ENCODE measurements around the gene SATB2.

Gene SATB2

GRCh38 chr2:199449455-199449854 lies 8.3 kb downstream of the SATB2 start:
- no peaks in the 10 kb centered on the region for H3K9me3 Mint-ChIP-seq
- no peaks in the 10 kb centered on the region for H3K36me3 Mint-ChIP-seq (ENCODE audit: low read depth)
- DNase-seq = no peak
- no peak overlapping the region for H3K4me3 Mint-ChIP-seq
- no peak overlapping the region for H3K27ac Mint-ChIP-seq
- H3K4me1 Mint-ChIP-seq = no peaks in the 10 kb centered on the region
- H3K27me3 Mint-ChIP-seq = peaks cover 54% of the 10 kb centered on the region
- no peak for ATAC-seq

DNA sequence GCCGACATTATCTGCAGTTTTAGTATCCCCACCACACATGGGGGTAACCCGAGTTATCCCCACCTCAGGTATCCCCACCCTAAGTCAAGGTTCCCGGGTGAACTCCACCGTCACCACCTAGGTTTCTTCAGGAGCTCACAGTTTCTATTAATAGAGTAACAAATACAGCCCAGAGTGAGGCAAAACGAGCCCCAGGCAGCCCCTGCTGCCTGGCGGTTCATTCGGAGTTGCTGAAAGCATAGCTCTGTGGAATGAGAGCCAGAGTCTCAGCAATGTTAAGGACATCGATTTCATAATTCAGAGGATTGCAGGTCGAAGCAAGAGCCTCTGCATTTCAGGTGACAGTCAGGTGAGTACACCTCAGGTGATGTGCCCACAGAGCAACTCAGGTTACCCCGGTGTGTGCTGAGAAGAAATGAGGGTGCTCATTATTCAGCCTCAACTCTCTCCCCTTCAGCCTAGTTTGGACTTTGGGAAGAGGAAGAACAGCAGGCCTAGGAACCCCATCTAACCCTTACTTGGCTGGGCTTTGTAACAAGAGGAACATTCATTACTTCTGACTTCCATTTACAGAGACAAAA lies 10.7 kb downstream of the SATB2 start:
- ATAC-seq = no peak
- no peak overlapping the region for H3K4me3 Mint-ChIP-seq
- H3K4me1 Mint-ChIP-seq = no peaks in the 10 kb centered on the region
- no peaks in the 10 kb centered on the region for H3K9me3 Mint-ChIP-seq
- H3K27ac Mint-ChIP-seq = no peak overlapping the region
- peaks cover 52% of the 10 kb centered on the region for H3K27me3 Mint-ChIP-seq
- no peak for DNase-seq
- no peaks in the 10 kb centered on the region for H3K36me3 Mint-ChIP-seq (ENCODE audit: low read depth)

GRCh38 chr2:199444749-199445148 lies 13.0 kb downstream of the SATB2 start:
- H3K36me3 Mint-ChIP-seq (ENCODE audit: low read depth) = no peaks in the 10 kb centered on the region
- ATAC-seq (no peak), DNase-seq (no peak)
- H3K27me3 Mint-ChIP-seq = peaks cover 44% of the 10 kb centered on the region
- H3K4me1 Mint-ChIP-seq = no peaks in the 10 kb centered on the region
- H3K9me3 Mint-ChIP-seq = no peaks in the 10 kb centered on the region
- H3K27ac Mint-ChIP-seq = no peak overlapping the region
- H3K4me3 Mint-ChIP-seq = no peak overlapping the region

DNA sequence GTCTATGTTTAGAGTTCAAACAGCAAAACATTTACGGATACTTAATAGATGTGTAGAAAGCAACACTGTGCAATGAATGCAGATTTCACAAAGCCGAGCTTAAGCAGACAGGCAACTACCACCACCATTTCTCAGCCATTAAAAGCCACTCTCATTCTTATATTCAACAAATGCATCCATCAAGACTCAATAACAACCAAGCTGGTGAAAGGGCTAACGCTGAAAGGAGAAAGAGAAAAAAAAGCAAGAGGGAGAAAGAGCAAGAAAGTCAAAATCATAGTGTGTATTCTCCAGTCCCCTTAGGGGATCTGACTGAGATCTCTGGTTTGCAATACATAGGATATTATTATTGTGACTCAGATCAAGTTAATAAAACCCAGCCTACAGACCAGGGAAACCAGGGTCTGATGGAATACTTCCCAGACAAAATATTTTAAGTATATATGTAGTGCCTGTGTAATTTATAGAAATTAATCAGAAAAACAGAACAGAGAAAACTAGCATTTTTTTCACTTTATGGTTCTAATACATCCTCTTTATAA lies 14.1 kb downstream of the SATB2 start:
- Mint-ChIP-seq H3K4me3 (no peak overlapping the region), H3K36me3 (ENCODE audit: low read depth) (no peaks in the 10 kb centered on the region), H3K9me3 (no peaks in the 10 kb centered on the region), H3K27me3 (peaks cover 42% of the 10 kb centered on the region), H3K27ac (no peak overlapping the region), H3K4me1 (no peaks in the 10 kb centered on the region)
- ATAC-seq (no peak), DNase-seq (no peak)

DNA sequence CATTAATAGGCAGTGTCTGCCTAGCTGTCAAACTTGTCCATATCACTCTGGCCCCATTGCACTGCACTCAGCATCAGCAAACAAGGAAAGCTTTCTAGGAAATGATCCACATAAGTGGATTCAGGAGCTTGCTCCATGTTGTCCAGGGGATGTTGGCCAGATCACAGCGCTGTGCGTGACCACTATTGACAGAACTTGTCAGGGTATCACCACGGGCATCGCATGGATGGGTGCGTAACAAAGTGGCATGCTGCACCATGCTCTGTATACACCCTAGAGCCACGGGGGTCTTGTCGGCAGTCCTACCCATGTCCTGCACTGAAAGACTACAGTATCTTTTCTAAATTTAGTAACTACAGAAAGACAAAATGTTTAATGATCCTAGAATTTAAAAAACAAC lies 15.6 kb downstream of the SATB2 start:
- Mint-ChIP-seq H3K36me3 (ENCODE audit: low read depth) (no peaks in the 10 kb centered on the region), H3K27ac (no peak overlapping the region), H3K4me3 (no peak overlapping the region), H3K9me3 (no peaks in the 10 kb centered on the region), H3K4me1 (no peaks in the 10 kb centered on the region), H3K27me3 (peaks cover 37% of the 10 kb centered on the region)
- DNase-seq (no peak), ATAC-seq (no peak)

DNA sequence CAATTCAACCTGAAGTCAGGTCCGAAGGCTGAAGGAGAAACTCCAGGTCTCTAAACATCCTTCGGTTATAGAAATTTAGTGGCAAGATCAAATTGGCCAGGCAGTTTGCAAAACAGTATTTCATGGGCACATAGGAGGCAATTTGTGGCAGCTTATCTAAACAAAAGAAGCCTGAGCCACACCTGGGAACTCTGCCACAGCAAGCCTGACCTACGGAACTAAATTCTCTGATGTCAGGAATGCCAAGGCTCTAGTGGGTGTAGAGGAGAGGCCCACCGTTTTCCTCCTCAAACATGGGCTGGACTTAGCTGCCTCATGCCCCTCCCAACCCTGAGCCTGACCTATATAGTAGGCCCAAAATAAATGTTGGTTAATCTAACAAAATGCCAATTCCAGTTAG lies 16.0 kb downstream of the SATB2 start:
- DNase-seq (no peak), ATAC-seq (no peak)
- Mint-ChIP-seq H3K27me3 (peaks cover 33% of the 10 kb centered on the region), H3K4me3 (no peak overlapping the region), H3K4me1 (no peaks in the 10 kb centered on the region), H3K9me3 (no peaks in the 10 kb centered on the region), H3K36me3 (ENCODE audit: low read depth) (no peaks in the 10 kb centered on the region), H3K27ac (no peak overlapping the region)

DNA sequence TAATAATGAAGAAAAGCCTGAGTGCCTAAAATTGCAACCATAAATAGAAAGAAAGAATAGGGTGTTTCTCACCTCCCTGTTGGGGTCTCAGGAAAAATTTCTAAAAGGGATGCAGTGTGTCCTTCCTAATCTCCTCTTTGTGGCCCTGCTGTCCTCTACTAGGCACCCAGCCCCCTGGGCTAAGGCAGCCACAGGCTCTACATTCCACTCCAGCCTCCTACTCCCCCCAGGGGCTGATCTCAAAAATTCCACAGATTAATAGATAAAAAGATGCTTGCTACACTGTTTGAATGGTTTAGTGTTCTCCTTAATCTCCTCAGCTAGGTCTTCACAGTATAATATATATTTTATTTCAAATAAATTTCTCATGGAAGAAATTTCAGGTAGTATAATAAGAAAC lies 17.6 kb downstream of the SATB2 start:
- H3K27me3 Mint-ChIP-seq = peaks cover 29% of the 10 kb centered on the region
- no peaks in the 10 kb centered on the region for H3K9me3 Mint-ChIP-seq
- no peak for DNase-seq

DNA sequence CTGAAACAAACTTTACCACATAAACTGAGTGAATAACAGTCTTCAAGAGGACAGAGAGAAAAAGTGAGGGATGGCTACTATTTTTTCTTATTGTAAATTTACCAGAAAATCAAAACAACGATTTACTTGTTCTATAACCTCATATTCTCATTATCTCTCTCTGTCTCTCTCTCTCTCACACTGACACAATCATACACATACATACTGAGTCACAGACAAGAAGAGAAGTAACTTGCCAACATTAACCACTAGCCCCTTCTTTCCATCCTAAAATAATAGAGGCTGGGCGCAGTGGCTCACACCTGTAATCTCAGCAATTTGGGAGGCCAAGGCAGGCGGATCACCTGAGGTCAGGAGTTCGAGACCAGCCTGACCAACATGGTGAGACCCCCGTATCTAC lies 18.2 kb downstream of the SATB2 start:
- H3K27ac Mint-ChIP-seq = no peak overlapping the region
- H3K4me3 Mint-ChIP-seq = no peak overlapping the region
- H3K4me1 Mint-ChIP-seq = no peaks in the 10 kb centered on the region
- H3K9me3 Mint-ChIP-seq = no peaks in the 10 kb centered on the region
- no peak for ATAC-seq
- DNase-seq = no peak
- H3K27me3 Mint-ChIP-seq = peaks cover 28% of the 10 kb centered on the region
- H3K36me3 Mint-ChIP-seq (ENCODE audit: low read depth) = no peaks in the 10 kb centered on the region

More for the DNA sequence above, 17.6 kb downstream of the SATB2 start:
- H3K27ac Mint-ChIP-seq = no peak overlapping the region
- H3K4me1 Mint-ChIP-seq = no peaks in the 10 kb centered on the region
- ATAC-seq = no peak
- no peak overlapping the region for H3K4me3 Mint-ChIP-seq
- H3K36me3 Mint-ChIP-seq (ENCODE audit: low read depth) = no peaks in the 10 kb centered on the region

- no peak for ATAC-seq
- H3K27me3 Mint-ChIP-seq = peaks cover 26% of the 10 kb centered on the region
- H3K4me1 Mint-ChIP-seq = no peaks in the 10 kb centered on the region
- no peaks in the 10 kb centered on the region for H3K9me3 Mint-ChIP-seq
- no peak for DNase-seq
- no peak overlapping the region for H3K4me3 Mint-ChIP-seq
- H3K27ac Mint-ChIP-seq = no peak overlapping the region
- no peaks in the 10 kb centered on the region for H3K36me3 Mint-ChIP-seq (ENCODE audit: low read depth)
Measured at GRCh38 chr2:199439066-199439465, 18.7 kb downstream of the SATB2 start.

DNA sequence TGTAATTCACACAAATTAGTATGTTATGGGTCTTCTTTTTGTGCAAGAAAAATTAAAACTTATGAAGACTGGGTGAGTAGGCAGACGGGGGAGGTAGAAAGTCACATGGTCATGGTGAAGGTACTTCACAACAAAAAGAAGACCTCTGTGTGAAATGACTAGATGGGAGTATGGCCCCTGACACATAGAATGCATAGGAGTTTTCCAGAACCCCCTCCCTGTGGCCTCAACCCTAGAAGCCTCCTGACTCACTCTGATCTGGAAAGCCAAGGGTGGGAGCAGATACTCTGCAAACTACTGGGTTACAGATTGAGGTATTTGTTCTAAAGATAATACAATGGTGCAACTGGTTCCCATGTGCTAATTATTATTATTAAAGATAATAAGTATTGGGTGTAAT lies 23.2 kb downstream of the SATB2 start:
- H3K27me3 Mint-ChIP-seq = peaks cover 24% of the 10 kb centered on the region
- no peak for ATAC-seq

DNA sequence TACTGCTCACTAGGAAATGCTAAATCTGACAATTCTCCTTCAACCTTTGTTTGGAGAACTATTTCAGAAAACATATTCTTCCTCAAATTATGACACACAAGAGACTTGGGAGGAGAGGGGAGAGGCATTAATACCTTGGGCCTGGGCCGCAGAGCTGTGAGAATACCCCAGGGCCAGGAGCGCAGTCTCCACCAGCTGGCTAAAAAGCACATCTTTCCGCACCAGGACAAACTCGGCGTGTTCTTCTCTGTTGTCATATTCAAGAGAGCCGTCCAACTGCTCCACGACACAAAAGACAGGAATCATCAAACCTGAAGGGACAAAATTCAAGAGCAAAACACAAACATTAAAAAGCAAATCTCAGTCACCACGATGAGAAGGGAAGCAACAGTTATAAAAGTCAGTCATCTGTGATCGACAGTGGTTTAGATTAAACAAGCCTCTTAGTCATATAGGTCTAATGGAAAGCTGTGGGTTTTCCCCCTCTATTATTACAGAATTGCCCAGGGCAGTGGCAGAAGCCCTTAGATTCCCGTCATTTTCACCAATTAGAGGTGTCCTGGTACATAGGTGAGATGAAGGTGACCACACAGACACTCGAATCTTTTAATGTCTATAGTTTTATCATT lies 24.4 kb downstream of the SATB2 start:
- H3K36me3 Mint-ChIP-seq (ENCODE audit: low read depth) = no peaks in the 10 kb centered on the region
- DNase-seq (no peak), ATAC-seq (no peak)
- H3K4me1 Mint-ChIP-seq = no peaks in the 10 kb centered on the region
- H3K9me3 Mint-ChIP-seq = no peaks in the 10 kb centered on the region
- H3K27me3 Mint-ChIP-seq = peaks cover 24% of the 10 kb centered on the region
- H3K27ac Mint-ChIP-seq = no peak overlapping the region
- no peak overlapping the region for H3K4me3 Mint-ChIP-seq

More for the DNA sequence above, 23.2 kb downstream of the SATB2 start:
- H3K4me3 Mint-ChIP-seq = no peak overlapping the region
- no peak for DNase-seq
- no peak overlapping the region for H3K27ac Mint-ChIP-seq
- H3K9me3 Mint-ChIP-seq = no peaks in the 10 kb centered on the region
- no peaks in the 10 kb centered on the region for H3K4me1 Mint-ChIP-seq
- no peaks in the 10 kb centered on the region for H3K36me3 Mint-ChIP-seq (ENCODE audit: low read depth)

GRCh38 chr2:199431746-199432213 lies 26.0 kb downstream of the SATB2 start:
- no peaks in the 10 kb centered on the region for H3K4me1 Mint-ChIP-seq
- no peak overlapping the region for H3K4me3 Mint-ChIP-seq
- no peak overlapping the region for H3K27ac Mint-ChIP-seq
- no peaks in the 10 kb centered on the region for H3K36me3 Mint-ChIP-seq (ENCODE audit: low read depth)
- H3K9me3 Mint-ChIP-seq = no peaks in the 10 kb centered on the region
- DNase-seq (no peak), ATAC-seq (no peak)
- peaks cover 20% of the 10 kb centered on the region for H3K27me3 Mint-ChIP-seq

DNA sequence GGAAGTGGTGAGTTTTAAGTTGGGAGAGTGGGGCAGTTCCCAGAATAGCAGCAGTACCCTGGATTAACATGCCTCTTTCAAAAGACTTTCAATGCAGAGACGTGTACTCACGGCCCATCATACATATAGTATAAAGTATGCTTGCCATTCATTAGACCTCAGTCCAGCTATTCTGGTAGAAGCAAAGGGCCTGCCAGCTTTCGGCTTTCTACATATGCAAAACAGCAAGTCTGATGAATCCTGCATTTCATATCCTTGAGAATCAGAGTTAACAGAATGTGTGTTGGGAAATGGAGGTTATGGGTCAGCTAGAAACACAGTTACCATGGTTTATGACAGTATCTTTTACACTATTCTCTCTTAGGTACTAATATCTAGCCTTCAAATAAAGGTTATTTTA lies 27.5 kb downstream of the SATB2 start:
- no peak overlapping the region for H3K27ac Mint-ChIP-seq
- ATAC-seq (no peak), DNase-seq (no peak)
- H3K9me3 Mint-ChIP-seq = no peaks in the 10 kb centered on the region
- peaks cover 18% of the 10 kb centered on the region for H3K27me3 Mint-ChIP-seq
- no peaks in the 10 kb centered on the region for H3K36me3 Mint-ChIP-seq (ENCODE audit: low read depth)
- no peaks in the 10 kb centered on the region for H3K4me1 Mint-ChIP-seq
- H3K4me3 Mint-ChIP-seq = no peak overlapping the region

- Mint-ChIP-seq H3K27me3 (peaks cover 16% of the 10 kb centered on the region), H3K27ac (no peak overlapping the region), H3K4me3 (no peak overlapping the region), H3K9me3 (no peaks in the 10 kb centered on the region), H3K36me3 (ENCODE audit: low read depth) (no peaks in the 10 kb centered on the region), H3K4me1 (no peaks in the 10 kb centered on the region)
- no peak for ATAC-seq
- DNase-seq = no peak
Measured at GRCh38 chr2:199428291-199428690, 29.4 kb downstream of the SATB2 start.

- Mint-ChIP-seq H3K27ac (no peak overlapping the region), H3K4me3 (no peak overlapping the region), H3K9me3 (no peaks in the 10 kb centered on the region), H3K4me1 (no peaks in the 10 kb centered on the region), H3K36me3 (ENCODE audit: low read depth) (no peaks in the 10 kb centered on the region), H3K27me3 (peaks cover 1% of the 10 kb centered on the region)
- ATAC-seq (no peak), DNase-seq (no peak)
Measured at GRCh38 chr2:199424160-199424559, 33.6 kb downstream of the SATB2 start.
